ENCODE data around the gene MSRB1.

GRCh38 chr16:1974157-1975070 is 31.4 kb upstream of the MSRB1 start:
- TF ChIP-seq CTCF (IDR thresholded peaks at IDR 0.05) (no peak), POLR2A (IDR thresholded peaks at IDR 0.05) (no peak)

Data from prostate gland (tissue), 2 donors.